ENCODE results near the gene TRIM75.
"Not testable (repeated sequence)": the region's sequence is repeated elsewhere in the genome, so short reads cannot be mapped to it uniquely, and the experiment has no call there.

- TF ChIP-seq, protein P1, sequence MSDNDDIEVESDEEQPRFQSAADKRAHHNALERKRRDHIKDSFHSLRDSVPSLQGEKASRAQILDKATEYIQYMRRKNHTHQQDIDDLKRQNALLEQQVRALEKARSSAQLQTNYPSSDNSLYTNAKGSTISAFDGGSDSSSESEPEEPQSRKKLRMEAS (IDR thresholded peaks at IDR 0.05), result not testable (repeated sequence)
- TF ChIP-seq, protein P2, sequence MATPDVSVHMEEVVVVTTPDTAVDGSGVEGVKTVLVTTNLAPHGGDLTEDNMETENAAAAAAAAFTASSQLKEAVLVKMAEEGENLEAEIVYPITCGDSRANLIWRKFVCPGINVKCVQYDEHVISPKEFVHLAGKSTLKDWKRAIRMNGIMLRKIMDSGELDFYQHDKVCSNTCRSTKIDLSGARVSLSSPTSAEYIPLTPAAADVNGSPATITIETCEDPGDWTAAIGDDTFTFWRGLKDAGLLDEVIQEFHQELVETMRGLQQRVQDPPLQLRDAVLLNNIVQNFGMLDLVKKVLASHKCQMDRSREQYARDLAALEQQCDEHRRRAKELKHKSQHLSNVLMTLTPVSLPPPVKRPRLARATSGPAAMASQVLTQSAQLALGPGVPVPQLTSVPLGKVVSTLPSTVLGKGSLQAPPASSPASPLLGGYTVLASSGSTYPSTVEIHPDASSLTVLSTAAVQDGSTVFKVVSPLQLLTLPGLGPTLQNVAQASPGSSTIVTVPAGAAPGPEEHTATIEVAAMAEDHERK (CRISPR knock-in tag; IDR thresholded peaks at IDR 0.05; ENCODE audit: low read depth), result not testable (repeated sequence)
- not testable (repeated sequence) for TF ChIP-seq MEF2D (CRISPR knock-in tag; IDR thresholded peaks at IDR 0.05); ZNF691 (CRISPR knock-in tag; IDR thresholded peaks at IDR 0.05; ENCODE audit: borderline replicate concordance, low read depth); ETV6 (CRISPR knock-in tag; conservative IDR thresholded peaks at IDR 0.05); ZNF766 (CRISPR knock-in tag; IDR thresholded peaks at IDR 0.05; ENCODE audit: borderline replicate concordance); EP300 (IDR thresholded peaks at IDR 0.05; ENCODE audit: low read depth in 2 of 2, low read length in 2 of 2); EP300 (CRISPR knock-in tag; IDR thresholded peaks at IDR 0.05; ENCODE audit: borderline replicate concordance); NFE2L2 (IDR thresholded peaks at IDR 0.05; ENCODE audit: low read length)
- TF ChIP-seq, protein P3, sequence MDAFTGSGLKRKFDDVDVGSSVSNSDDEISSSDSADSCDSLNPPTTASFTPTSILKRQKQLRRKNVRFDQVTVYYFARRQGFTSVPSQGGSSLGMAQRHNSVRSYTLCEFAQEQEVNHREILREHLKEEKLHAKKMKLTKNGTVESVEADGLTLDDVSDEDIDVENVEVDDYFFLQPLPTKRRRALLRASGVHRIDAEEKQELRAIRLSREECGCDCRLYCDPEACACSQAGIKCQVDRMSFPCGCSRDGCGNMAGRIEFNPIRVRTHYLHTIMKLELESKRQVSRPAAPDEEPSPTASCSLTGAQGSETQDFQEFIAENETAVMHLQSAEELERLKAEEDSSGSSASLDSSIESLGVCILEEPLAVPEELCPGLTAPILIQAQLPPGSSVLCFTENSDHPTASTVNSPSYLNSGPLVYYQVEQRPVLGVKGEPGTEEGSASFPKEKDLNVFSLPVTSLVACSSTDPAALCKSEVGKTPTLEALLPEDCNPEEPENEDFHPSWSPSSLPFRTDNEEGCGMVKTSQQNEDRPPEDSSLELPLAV (CRISPR knock-in tag; conservative IDR thresholded peaks at IDR 0.05; ENCODE audit: low read depth), result not testable (repeated sequence)
Observed at GRCh38 chr4:165019995-165020394, 33.7 kb upstream of the TRIM75 start.
